ENCODE data around the gene CLMN. TPM values are rescaled to one million over a fixed set of nuclear protein-coding genes. Genes with fewer than 3 reads are reported as not detected.

CLMN gene
- total and polyA plus RNA-seq, 2 of the 13 experiments (the other 11 are each of a cell fraction or from before 2014, with no cell fraction given) = 15.1 to 16.7 TPM

DNA sequence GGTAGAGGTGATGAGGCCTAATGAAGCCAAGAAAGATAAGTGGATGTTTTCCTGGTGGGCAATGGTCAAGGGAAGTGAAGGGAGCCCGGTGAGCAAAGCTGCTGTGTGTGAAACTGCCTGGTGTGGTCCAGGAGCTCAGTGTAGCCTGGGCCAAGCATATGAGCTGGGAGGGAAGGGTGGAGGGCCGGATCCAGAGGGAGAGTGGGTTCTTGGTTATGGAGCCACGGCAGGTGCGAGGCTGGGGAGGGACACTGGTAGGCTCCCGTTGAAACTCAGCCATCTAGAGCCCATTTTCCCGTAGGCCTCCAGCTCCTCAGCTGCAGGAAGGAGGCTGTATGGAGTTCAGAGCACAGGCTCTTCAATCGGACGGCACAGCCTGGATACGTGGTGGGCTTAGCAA lies 10.2 kb upstream of the CLMN start:
- Histone ChIP-seq H4K20me1 (ENCODE audit: insufficient read depth, low read length) (no peaks in the 10 kb centered on the region), H3K9me3 (ENCODE audit: low read length) (no peaks in the 10 kb centered on the region), H3K79me2 (ENCODE audit: insufficient read depth, low read length) (no peaks in the 10 kb centered on the region), H3K27me3 (ENCODE audit: control insufficient read depth in 1 of 2, insufficient read depth in 2 of 2, low read length in 2 of 2) (peaks cover 0 to 31% of the 10 kb centered on the region in 2 experiments), H2AFZ (ENCODE audit: low read length) (no peak overlapping the region), H3K9ac (ENCODE audit: insufficient read depth, low read depth, low read length) (no peak overlapping the region), H3K4me1 (ENCODE audit: insufficient read depth, low read length) (peaks cover 30% of the 10 kb centered on the region), H3K36me3 (replicated peaks in 1 of 2; ENCODE audit: control insufficient read depth in 1 of 2, insufficient read depth in 2 of 2, low read length in 2 of 2) (no peaks in the 10 kb centered on the region), H3K27ac (ENCODE audit: extremely low read length, insufficient read depth, low read length) (no peak overlapping the region), H3K4me3 (replicated peaks in 1 of 3; ENCODE audit: insufficient read depth in 1 of 3, low read depth in 2 of 3, low read length in 3 of 3) (no peak overlapping the region), H3K4me2 (ENCODE audit: low read depth, low read length) (no peak overlapping the region)
- intact Hi-C loops (cut with micrococcal nuclease; ENCODE audit: unreplicated experiment) (loop anchor here (10.0 kb wide), 1 partner anchor 175 kb away; the partner anchor contains the start of gene DICER1), in situ Hi-C loops (cut with HindIII; ENCODE audit: extremely low pct_ligation_motif_present, low pct_unique_long_range_greater_than_20kb) (no loop called here)
- FAIRE-seq (no peak), DNase-seq (ENCODE audit: low spot score) (no peak), ATAC-seq (no peak)
- BruUV-seq (replicated peaks) = no TSS peak
- WGBS (ENCODE audit: low lambda C conversion rate) = 44% methylated on average over 5 of the region's 9 CpGs
- TF ChIP-seq, protein P1, sequence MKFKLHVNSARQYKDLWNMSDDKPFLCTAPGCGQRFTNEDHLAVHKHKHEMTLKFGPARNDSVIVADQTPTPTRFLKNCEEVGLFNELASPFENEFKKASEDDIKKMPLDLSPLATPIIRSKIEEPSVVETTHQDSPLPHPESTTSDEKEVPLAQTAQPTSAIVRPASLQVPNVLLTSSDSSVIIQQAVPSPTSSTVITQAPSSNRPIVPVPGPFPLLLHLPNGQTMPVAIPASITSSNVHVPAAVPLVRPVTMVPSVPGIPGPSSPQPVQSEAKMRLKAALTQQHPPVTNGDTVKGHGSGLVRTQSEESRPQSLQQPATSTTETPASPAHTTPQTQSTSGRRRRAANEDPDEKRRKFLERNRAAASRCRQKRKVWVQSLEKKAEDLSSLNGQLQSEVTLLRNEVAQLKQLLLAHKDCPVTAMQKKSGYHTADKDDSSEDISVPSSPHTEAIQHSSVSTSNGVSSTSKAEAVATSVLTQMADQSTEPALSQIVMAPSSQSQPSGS (CRISPR knock-in tag; IDR thresholded peaks at IDR 0.05) = no peak
- TF ChIP-seq ELK4 (CRISPR knock-in tag; IDR thresholded peaks at IDR 0.05; ENCODE audit: borderline replicate concordance) = no peak
- no peak for TF ChIP-seq MIXL1 (CRISPR knock-in tag; IDR thresholded peaks at IDR 0.05)
- no peak for TF ChIP-seq ZNF737 (CRISPR knock-in tag; IDR thresholded peaks at IDR 0.05; ENCODE audit: borderline replicate concordance)
- TF ChIP-seq, protein P2, sequence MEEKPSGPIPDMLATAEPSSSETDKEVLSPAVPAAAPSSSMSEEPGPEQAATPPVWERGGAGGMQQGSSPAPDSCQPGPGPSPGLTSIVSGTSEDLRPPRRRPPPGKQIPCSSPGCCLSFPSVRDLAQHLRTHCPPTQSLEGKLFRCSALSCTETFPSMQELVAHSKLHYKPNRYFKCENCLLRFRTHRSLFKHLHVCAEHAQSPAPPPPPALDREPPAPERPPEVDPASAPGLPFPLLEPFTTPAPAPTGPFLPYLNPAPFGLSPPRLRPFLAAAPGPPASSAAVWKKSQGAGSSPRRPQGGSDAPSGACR (CRISPR knock-in tag; IDR thresholded peaks at IDR 0.05) = no peak
- no peak for TF ChIP-seq ZFP62 (CRISPR knock-in tag; IDR thresholded peaks at IDR 0.05)
- ChIA-PET POLR2A (no interaction called here), CTCF (ENCODE audit: low intra/inter-chr PET ratio, low total read pairs) (no interaction called here)

Data from HepG2 (cell line).